H7 (cell line): Measurements from ENCODE around the gene ZDHHC14. TPM values are rescaled to one million over a fixed set of nuclear protein-coding genes. Genes with fewer than 3 reads are reported as not detected.

Experiments
- DNase-seq: peaks from one replicate; pipeline ENCODE4 v3.0.0; 2012
- H3K27me3 ChIP-seq: 2 replicates; pipeline ENCODE4 v1.6.0; 2011; ENCODE audit warnings: mild to moderate bottlenecking, low read length; ENCODE audit not compliant: control insufficient read depth, insufficient read depth
- H3K36me3 ChIP-seq: replicated peaks from 2 replicates; pipeline ENCODE4 v1.5.1; 2011; ENCODE audit warnings: low read length; ENCODE audit not compliant: control insufficient read depth, insufficient read depth
- H3K4me3 ChIP-seq: 2 replicates; pipeline ENCODE4 v1.5.1; 2011; ENCODE audit warnings: low read depth, mild to moderate bottlenecking, control low read depth, low read length, moderate library complexity; ENCODE audit not compliant: insufficient read depth
- total RNA-seq: library from RNA; depleted of rRNA; stranded (reverse); fragments of >200 nt; shearing (Covaris generic); gene quantifications from 2 replicates; pipeline ENCODE4 v1.2.3, GENCODE V29; 2014

ZDHHC14 gene
- total RNA-seq, 1 experiment from 2014 or later = 1.1 TPM

- Histone ChIP-seq H3K27me3 (no peaks in the 10 kb centered on the region), H3K36me3 (no peaks in the 10 kb centered on the region), H3K4me3 (no peak overlapping the region)
- DNase-seq = no peak
Measured at GRCh38 chr6:157520117-157520406, 139.1 kb downstream of the ZDHHC14 start.

GRCh38 chr6:157520596-157521361 is 139.8 kb downstream of the ZDHHC14 start:
- no peaks in the 10 kb centered on the region for H3K36me3 ChIP-seq

DNA sequence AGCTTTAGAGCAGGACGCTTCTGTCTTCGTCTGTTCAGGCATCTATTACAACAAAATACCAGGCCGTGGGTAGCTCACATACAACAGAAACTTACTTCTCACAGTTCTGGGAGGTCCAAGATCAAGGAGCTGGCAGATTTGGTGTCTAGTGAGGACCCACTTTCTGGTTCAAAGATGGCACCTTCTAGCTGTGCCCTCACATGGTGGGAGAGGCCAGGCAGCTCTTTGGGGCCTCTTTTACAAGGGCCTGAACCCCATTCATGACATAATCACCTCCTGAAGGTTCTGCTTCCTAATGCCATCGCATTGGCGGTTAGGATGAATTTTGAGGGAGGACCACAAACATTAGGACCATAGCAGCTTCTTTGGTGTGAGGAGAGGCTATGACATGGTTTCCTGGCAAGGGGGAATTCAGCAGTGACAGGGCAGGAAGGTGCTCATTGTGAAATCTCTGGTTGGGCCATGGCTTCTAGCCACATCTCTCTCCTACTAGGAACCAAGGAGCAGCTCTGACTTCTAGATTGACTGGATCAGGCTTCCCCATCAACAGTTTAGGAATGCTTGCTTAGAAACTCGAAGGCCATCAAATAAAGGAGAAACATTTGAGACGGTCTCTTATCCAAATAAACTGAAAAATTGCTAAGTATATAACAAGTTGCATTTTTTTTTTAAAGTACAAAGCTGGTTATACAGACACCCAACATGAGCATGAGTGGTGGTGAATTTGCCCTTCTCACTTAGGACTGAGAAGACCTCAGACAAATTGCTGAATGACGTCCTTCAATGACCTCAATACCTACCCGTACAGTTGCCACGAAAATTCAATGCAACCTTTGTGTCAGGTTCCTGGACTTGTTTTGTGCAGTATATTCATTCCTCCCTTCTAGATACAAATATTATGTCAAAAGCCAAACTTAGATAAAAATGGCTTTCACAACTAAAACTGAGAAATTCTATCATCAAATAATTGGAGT is 140.7 kb downstream of the ZDHHC14 start:
- H3K36me3 ChIP-seq = no peaks in the 10 kb centered on the region
- no peak for DNase-seq
- no peaks in the 10 kb centered on the region for H3K27me3 ChIP-seq
- H3K4me3 ChIP-seq = no peak overlapping the region

More at GRCh38 chr6:157520596-157521361, 139.8 kb downstream of the ZDHHC14 start:
- no peak overlapping the region for H3K4me3 ChIP-seq
- no peak for DNase-seq
- H3K27me3 ChIP-seq = no peaks in the 10 kb centered on the region

- no peak for DNase-seq
- no peaks in the 10 kb centered on the region for H3K27me3 ChIP-seq
- no peaks in the 10 kb centered on the region for H3K36me3 ChIP-seq
- H3K4me3 ChIP-seq = no peak overlapping the region
Measured at GRCh38 chr6:157522472-157522871, 141.5 kb downstream of the ZDHHC14 start.

GRCh38 chr6:157524735-157525134 is 143.7 kb downstream of the ZDHHC14 start:
- Histone ChIP-seq H3K27me3 (no peaks in the 10 kb centered on the region), H3K36me3 (no peaks in the 10 kb centered on the region), H3K4me3 (no peak overlapping the region)
- DNase-seq = no peak

DNA sequence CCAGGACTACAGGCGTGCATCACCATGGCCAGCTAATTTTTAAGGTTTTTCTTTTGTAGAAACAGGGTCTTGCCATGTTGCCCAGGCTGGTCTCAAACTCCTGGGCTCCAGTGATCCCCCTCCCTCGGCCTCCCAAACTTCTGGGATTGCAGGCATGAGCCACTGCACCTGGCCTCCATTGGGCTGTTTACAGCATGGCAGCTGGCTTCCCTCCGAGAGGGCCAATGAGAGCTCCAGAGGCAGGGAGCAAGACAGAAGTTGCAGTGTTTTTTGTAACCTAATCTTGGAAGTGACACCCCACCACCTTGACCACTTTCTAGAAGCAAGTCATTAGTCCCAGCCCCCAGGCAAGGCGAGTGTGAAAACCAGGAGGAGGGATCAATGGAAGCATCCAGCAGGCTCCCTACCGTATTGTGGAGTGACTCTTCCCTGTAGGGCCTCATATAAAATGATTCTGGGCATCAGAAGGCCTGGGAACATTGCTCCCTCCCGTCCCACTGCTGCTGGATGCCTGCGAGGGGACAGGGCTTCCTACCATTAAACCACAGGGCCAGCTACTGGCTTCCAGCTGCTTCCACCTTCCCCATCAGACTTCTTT is 144.4 kb downstream of the ZDHHC14 start:
- Histone ChIP-seq H3K36me3 (no peaks in the 10 kb centered on the region), H3K27me3 (no peaks in the 10 kb centered on the region), H3K4me3 (no peak overlapping the region)
- no peak for DNase-seq

DNA sequence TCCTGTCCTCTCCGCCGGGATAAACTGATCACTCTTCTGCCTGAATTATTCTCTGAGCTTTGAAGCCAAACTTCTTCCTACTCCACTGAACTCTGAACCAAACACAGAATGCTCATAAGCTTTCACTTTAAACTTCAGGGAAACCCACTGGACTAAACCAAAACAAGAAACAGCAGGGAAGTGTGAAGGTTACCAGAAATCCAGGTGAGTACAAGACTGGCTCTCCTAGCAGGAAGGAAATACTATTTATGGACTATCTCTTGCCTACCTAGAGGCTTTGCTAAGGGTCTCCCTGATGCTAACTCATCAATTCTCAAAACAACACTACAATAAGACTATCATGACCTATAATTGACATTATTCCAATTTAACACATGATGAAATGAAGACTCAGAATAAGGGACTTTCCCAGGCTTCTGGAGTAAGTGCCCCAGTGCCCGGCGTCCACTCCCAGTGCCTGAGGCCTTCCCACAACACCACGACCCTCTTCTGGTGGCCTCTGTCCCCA is 145.0 kb downstream of the ZDHHC14 start:
- Histone ChIP-seq H3K36me3 (no peaks in the 10 kb centered on the region), H3K4me3 (no peak overlapping the region), H3K27me3 (no peaks in the 10 kb centered on the region)
- no peak for DNase-seq

DNA sequence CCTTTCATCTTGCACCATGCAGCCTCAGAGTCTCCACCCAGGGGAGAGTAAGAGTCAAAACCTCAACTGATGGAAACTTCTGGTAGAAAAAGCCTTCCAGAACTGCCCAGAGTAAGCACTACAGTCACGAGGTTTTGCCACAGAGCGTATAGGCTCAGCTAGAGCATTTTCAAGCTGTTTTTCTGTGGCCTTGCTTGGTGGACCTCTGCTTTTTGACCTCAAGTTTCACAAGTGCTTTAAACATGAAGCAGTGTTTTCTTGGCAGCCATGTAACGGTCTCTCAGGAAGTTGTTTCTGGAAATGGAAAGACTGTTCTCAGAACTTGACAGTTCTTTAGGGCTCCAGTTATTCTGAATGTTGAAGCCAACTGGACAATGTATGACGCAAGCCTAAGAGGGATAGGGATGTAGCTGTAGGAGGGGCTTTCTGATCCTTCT is 146.5 kb downstream of the ZDHHC14 start:
- no peaks in the 10 kb centered on the region for H3K27me3 ChIP-seq
- no peak overlapping the region for H3K4me3 ChIP-seq
- H3K36me3 ChIP-seq = no peaks in the 10 kb centered on the region
- DNase-seq = no peak

- DNase-seq = no peak
- H3K4me3 ChIP-seq = no peak overlapping the region
- H3K27me3 ChIP-seq = no peaks in the 10 kb centered on the region; the same call in 1 of the 2 replicates
Measured at GRCh38 chr6:157528931-157529653, 148.1 kb downstream of the ZDHHC14 start.

DNA sequence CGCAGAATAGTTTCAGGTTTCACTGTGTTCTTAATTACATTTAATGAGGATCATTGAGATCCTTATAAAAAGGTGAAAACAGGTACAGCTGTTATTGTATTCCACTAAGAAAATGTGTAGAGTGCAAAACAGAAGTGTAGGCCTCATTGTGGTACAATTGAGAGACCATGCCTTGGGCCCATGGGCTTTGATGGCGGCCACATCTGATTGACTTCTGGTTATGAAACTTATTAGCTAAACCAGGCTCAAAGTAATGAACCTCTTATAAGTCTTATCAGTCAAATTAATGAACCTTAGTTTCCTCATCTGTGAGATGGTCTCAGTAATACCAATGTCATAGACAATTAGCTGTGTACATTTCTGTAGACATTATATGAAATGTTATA is 148.7 kb downstream of the ZDHHC14 start:
- H3K4me3 ChIP-seq = no peak overlapping the region
- no peak for DNase-seq
- no peaks in the 10 kb centered on the region for H3K36me3 ChIP-seq
- H3K27me3 ChIP-seq = no peaks in the 10 kb centered on the region; the same call in 1 of the 2 replicates

More at GRCh38 chr6:157528931-157529653, 148.1 kb downstream of the ZDHHC14 start:
- no peaks in the 10 kb centered on the region for H3K36me3 ChIP-seq

DNA sequence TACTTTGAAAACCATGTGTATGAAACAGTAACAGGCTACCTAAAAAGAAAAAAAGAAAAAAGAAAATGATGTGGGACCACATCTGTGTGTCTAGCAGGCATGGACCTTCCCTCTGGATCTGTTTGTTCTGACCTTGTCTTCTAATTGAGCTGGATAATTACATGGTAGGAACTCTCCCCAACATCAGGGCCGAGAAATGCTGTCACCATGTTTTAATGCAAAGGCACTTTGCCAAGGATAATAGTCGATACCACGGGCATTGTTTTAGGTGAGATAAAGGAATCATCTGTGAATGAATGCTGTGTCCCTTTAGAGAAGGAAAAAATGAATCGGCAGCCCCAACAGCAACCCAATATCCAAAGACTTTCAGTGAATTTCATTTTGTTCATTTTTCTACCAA is 149.1 kb downstream of the ZDHHC14 start:
- DNase-seq = no peak
- no peaks in the 10 kb centered on the region for H3K36me3 ChIP-seq
- H3K27me3 ChIP-seq = no peaks in the 10 kb centered on the region; the same call in 1 of the 2 replicates
- H3K4me3 ChIP-seq = no peak overlapping the region

DNA sequence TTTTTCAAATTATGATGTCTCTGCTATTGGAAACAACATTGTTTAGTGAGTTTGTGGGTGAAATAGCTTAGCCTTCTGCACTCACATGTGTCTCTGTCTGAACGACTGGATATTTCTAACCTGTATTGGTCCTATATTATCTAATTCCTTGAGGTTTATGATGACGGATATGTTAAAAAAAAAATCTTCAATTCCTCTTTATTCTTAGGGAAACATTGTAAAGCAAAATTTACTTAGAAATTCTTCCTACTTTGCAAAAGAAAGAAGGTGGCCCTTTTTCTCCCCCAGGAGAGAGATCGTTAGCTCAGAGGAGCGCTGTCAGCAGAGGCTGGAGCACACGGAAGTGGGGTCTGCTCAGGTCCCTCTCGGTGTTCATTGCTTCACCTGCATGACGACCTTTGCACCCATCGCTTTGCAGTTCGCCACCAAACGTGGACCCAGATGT is 149.8 kb downstream of the ZDHHC14 start:
- H3K27me3 ChIP-seq = no peaks in the 10 kb centered on the region; the same call in 1 of the 2 replicates
- DNase-seq = no peak
- no peaks in the 10 kb centered on the region for H3K36me3 ChIP-seq
- no peak overlapping the region for H3K4me3 ChIP-seq

DNA sequence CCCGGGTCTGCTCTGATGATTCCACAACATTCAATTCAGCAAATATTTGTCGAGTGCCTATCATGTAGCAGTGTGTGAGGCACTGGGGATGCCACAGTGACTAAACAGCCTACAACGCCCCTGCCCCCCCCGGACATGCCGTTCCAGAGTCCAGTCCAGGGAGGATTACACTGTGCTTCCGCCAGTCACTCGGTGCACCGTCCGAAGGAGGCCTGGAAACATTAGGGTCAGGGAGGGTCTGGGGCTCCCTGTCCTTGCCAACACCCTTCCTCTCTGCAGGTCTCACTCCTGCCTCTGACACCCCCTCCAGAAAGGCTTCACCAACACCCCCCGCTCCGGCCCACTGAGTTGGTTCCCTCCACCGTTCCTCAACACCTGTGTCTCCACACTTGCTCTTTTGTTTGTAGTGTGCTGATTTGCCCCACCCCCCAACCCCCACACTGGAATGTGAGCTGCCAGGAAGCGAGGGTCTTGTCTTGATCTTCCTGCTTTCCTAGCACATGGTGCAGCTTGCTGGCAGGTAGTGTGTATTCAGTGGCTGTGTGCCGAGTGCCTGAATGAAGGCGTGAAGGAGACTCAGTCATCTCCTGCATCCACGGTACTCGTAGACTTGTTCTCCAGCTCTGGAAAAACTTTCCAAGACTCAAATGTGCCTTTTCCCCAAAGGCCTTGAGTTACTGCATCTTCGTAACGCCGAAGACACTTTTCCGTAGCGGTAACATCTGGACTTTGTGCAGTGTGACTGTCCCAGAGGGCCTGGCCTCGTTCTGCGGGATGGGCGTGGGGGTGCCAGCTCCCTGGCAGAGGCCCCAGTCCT is 150.4 kb downstream of the ZDHHC14 start:
- Histone ChIP-seq H3K4me3 (no peak overlapping the region), H3K36me3 (no peaks in the 10 kb centered on the region), H3K27me3 (no peaks in the 10 kb centered on the region; the same call in 1 of the 2 replicates)
- DNase-seq = peak; percentile 73
